ENCODE measurements around the gene PPP1R10. TPM values are rescaled to one million over a fixed set of nuclear protein-coding genes. Genes with fewer than 3 reads are reported as not detected.

Gene PPP1R10
- total RNA-seq, 1 donor from 2014 or later: 10.5 TPM

DNA sequence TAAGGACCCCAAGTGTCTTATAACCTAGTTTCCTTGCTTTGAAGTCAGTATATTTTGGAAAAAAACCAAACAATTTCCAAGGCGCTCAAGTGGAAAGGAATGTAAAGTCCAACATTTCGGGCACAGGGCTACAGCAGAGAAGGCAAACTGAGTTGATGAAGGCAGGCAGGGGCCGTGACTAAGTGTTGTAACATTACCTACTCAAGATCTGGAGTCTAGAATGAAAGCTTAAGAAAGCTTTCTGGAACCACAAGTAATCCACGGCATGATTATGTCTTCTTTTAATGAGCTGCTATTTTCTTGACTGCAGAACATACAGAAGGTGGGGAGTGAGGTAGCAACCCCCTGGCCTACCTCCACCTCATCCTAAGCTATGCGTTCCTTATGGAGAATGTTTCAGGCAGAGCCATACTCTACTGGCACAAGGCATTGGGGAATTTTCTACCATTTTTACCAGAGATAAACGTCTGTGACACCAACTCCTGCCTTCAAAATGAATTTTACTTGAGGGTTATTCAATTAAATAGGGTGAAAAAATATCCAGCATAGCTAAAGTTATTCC lies 4.3 kb downstream of the PPP1R10 start:
- H3K27me3 ChIP-seq (ENCODE audit: control insufficient read depth, insufficient read depth, low read length): no peaks in the 10 kb centered on the region
- FAIRE-seq (no peak), DNase-seq (ENCODE audit: low read depth) (no peak)

DNA sequence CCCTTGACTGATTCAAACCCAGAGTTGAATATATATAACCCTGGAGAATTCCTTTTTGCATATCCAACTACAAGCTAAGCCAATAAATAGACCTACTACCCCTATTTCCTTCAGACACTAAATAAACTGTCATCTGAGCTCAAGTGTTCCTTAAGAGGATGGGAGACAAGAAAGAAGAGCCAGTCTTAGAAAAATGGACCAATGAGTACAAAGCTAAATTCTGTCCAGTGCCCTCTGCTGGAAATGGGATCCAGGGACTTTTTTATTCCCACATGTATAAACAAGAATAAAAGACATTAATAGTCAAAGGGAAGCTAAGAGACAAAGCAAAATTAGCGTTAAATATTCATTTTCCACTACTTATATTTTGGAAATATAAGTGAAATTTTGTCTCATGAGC lies 4.8 kb downstream of the PPP1R10 start:
- DNase-seq (ENCODE audit: low read depth) (peak; percentile 40), FAIRE-seq (no peak)
- H3K4me3 ChIP-seq (ENCODE audit: low read depth, low read length): no peak overlapping the region
- peaks cover 17% of the 10 kb centered on the region for H3K36me3 ChIP-seq (ENCODE audit: control insufficient read depth, insufficient read depth, low read length)
- no peaks in the 10 kb centered on the region for H3K27me3 ChIP-seq (ENCODE audit: control insufficient read depth, insufficient read depth, low read length)
- TF ChIP-seq, protein P1, sequence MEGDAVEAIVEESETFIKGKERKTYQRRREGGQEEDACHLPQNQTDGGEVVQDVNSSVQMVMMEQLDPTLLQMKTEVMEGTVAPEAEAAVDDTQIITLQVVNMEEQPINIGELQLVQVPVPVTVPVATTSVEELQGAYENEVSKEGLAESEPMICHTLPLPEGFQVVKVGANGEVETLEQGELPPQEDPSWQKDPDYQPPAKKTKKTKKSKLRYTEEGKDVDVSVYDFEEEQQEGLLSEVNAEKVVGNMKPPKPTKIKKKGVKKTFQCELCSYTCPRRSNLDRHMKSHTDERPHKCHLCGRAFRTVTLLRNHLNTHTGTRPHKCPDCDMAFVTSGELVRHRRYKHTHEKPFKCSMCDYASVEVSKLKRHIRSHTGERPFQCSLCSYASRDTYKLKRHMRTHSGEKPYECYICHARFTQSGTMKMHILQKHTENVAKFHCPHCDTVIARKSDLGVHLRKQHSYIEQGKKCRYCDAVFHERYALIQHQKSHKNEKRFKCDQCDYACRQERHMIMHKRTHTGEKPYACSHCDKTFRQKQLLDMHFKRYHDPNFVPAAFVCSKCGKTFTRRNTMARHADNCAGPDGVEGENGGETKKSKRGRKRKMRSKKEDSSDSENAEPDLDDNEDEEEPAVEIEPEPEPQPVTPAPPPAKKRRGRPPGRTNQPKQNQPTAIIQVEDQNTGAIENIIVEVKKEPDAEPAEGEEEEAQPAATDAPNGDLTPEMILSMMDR (IDR thresholded peaks at IDR 0.05; ENCODE audit: insufficient read depth, low read length, severe bottlenecking): peak; percentile 30

More for the DNA sequence above, 4.3 kb downstream of the PPP1R10 start:
- no peak overlapping the region for H3K4me3 ChIP-seq (ENCODE audit: low read depth, low read length)
- TF ChIP-seq, protein P1 (IDR thresholded peaks at IDR 0.05; ENCODE audit: insufficient read depth, low read length, severe bottlenecking): no peak
- peaks cover 16% of the 10 kb centered on the region for H3K36me3 ChIP-seq (ENCODE audit: control insufficient read depth, insufficient read depth, low read length)

DNA sequence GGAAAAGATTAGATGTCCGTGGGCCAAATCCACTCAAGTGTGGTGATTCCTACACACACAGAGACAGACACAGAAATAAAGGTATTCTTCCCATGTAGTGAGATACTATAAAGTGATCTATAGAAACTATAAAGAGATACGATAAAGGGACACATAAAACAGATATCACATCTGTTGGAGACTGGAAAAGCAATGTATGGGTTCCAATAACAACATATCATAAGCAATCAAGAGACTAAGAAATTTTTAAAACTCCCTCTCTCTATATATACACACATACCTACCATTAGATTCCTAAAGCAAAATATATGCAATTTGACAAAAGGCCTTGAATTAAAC lies 5.2 kb downstream of the PPP1R10 start:
- Histone ChIP-seq H3K27me3 (ENCODE audit: control insufficient read depth, insufficient read depth, low read length) (no peaks in the 10 kb centered on the region), H3K36me3 (ENCODE audit: control insufficient read depth, insufficient read depth, low read length) (peaks cover 16% of the 10 kb centered on the region), H3K4me3 (ENCODE audit: low read depth, low read length) (no peak overlapping the region)
- DNase-seq (ENCODE audit: low read depth) (no peak), FAIRE-seq (no peak)
- TF ChIP-seq, protein P1 (IDR thresholded peaks at IDR 0.05; ENCODE audit: insufficient read depth, low read length, severe bottlenecking): no peak

DNA sequence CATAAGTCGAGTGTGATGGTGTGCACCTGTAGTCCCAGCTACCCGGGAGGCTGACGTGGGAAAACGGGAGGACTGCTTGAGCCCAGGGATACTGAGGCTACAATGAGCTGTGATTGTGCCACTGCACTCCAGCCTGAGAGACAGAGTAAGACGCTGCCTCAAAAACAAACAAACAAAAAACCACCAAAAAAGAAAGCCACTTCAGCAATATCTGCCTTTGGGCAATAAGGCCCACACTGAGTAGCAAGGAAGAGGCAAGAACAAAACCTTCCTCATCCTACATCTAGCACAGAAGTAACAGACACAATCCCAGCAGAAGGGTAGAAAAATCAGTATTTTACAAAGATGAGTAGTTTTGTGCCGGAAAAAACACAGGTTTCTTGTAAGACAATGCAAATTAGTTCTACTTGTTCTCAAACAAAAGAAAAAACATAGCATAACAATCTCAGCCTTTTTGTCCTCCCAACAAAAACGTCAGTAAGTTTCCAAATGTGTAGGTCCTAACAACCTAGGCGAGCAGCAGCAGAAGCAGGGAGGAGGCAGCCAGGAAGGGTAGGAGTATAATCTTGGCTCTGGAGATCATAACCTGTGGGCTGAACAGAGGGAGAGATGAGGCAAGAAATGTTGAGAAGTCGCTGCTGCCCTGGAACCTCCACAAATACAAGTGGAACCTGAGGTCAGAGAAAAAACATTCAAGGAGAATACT lies 5.7 kb downstream of the PPP1R10 start:
- FAIRE-seq: no peak
- H3K36me3 ChIP-seq (ENCODE audit: control insufficient read depth, insufficient read depth, low read length): peaks cover 13% of the 10 kb centered on the region

DNA sequence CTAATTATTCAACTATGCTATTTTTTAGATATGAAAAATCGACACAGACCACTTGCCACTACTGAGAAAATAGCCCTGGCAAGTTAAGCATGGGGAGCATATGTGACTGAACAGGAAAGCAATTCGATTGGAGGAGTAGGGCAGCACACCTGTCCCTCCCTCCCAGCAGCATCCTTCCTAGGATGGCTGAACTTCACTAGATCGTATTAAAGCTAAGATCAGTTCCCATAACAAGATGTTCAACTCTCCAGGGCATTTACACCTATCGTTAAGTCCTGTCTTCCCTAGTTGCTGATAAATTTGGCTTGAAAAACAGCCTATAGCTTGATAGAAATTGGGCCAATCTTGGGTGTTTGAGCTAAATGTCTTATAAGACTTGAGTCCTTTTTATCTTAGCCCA lies 7.0 kb downstream of the PPP1R10 start:
- DNase-seq (ENCODE audit: low read depth): no peak
- TF ChIP-seq, protein P1 (IDR thresholded peaks at IDR 0.05; ENCODE audit: insufficient read depth, low read length, severe bottlenecking): no peak
- H3K27me3 ChIP-seq (ENCODE audit: control insufficient read depth, insufficient read depth, low read length): no peaks in the 10 kb centered on the region
- FAIRE-seq: no peak
- H3K4me3 ChIP-seq (ENCODE audit: low read depth, low read length): no peak overlapping the region
- peaks cover 16% of the 10 kb centered on the region for H3K36me3 ChIP-seq (ENCODE audit: control insufficient read depth, insufficient read depth, low read length)

More for the DNA sequence above, 5.7 kb downstream of the PPP1R10 start:
- Histone ChIP-seq H3K4me3 (ENCODE audit: low read depth, low read length) (no peak overlapping the region), H3K27me3 (ENCODE audit: control insufficient read depth, insufficient read depth, low read length) (no peaks in the 10 kb centered on the region)
- no peak for DNase-seq (ENCODE audit: low read depth)
- TF ChIP-seq, protein P1 (IDR thresholded peaks at IDR 0.05; ENCODE audit: insufficient read depth, low read length, severe bottlenecking): no peak

Data from bronchial epithelial cell (primary cell).